Activated CD8-positive, alpha-beta memory T cell treated with anti-CD3 and anti-CD28 coated beads, Interleukin-2, amount 10 ng/mL, durations not matched to agents 7 days and 5 days (primary cell): ENCODE data around the gene CPHXL2. TPM values are rescaled to one million over a fixed set of nuclear protein-coding genes. Genes with fewer than 3 reads are reported as not detected.

Experiments
- ATAC-seq: fragments of 150-1000 bp; cut with Tn5 transposase; one replicate; pipeline ENCODE4 v1.10.0; 2021; ENCODE audit warnings: moderate library complexity
- CTCF ChIA-PET: fragments of 350-600 bp; sonication (Branson Sonifier 250); formaldehyde crosslinking; loops from one replicate; lab custom pipeline; 2021; ENCODE audit warnings: antibody characterized with exemption; lab: Charles Lee
- DNase-seq: peaks from one replicate; pipeline ENCODE4 v3.0.0-alpha.2; 2020
- H3K27ac Mint-ChIP-seq: one replicate; pipeline ENCODE4 v1.8.0; 2021; ENCODE audit warnings: mild to moderate bottlenecking, mixed read lengths
- H3K27me3 Mint-ChIP-seq: one replicate; pipeline ENCODE4 v1.8.0; 2021; ENCODE audit warnings: mixed read lengths
- H3K36me3 Mint-ChIP-seq: one replicate; pipeline ENCODE4 v1.8.0; 2021; ENCODE audit warnings: mild to moderate bottlenecking, mixed read lengths
- H3K4me1 Mint-ChIP-seq: one replicate; pipeline ENCODE4 v1.8.0; 2021; ENCODE audit warnings: mixed read lengths
- H3K4me3 Mint-ChIP-seq: one replicate; pipeline ENCODE4 v1.8.0; 2021; ENCODE audit warnings: mild to moderate bottlenecking, moderate library complexity, mixed read lengths
- H3K9me3 Mint-ChIP-seq: one replicate; pipeline ENCODE4 v1.8.0; 2022; ENCODE audit warnings: low read depth, mixed read lengths
- total RNA-seq, 2 experiments: library from RNA; stranded (reverse); gene quantifications; one replicate each; pipeline ENCODE4 v1.2.3, GENCODE V29; 2021

Gene CPHXL2
- not detected for total RNA-seq

DNA sequence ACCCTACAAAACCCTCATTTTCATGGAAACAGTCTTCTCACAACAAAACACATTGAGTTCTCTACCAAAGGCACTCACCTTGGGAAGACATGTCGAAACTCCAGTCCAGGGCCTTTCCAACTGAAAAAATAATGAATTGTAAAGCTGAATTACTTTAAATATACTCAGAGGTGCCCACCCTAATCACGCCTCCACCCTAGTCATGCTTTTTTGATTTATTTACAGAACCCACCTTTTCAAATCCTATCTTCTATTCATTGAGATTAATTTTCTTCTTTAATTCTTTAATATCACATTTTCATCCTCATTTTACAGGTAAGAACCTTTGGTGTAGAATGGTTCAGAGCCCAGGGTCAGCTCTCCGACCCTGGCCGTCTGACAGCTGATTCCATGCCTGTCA is at the start of gene CPHXL2:
Gene CPHXL2 (minus strand): TSS at position 101 of the 400 bp plus-strand sequence. CDS start 10 bp downstream, at position 91.
- Mint-ChIP-seq H3K4me3 (no peak within 1 kb of the TSS), H3K9me3 (no peaks in the 10 kb centered on the region), H3K4me1 (no peaks in the 10 kb centered on the region), H3K36me3 (no peaks in the 10 kb centered on the region), H3K27ac (no peak within 1 kb of the TSS), H3K27me3 (no peaks in the 10 kb centered on the region)
- DNase-seq (no peak), ATAC-seq (no peak)
- CTCF ChIA-PET: no interaction called here

DNA sequence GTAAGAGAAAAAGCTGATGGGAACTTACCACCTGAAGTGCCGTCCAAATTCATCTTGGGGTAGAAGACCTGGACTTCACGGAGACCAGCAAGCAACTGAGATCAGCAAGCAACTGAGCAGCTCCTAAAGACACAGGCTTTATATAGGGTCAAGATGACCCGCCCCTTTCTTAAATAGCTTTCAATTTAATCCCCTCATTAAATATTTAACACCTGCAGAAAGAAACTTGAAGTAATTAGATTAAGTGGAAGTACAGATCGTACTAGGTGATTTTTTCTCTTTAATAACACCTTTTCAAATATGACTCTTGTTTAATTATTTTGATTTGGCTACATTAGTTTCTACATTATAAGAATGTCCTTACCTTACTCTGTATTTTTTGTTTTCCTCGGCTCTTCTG is 49.6 kb upstream of the CPHXL2 start, which contains the start of gene CPHXL:
Gene CPHXL (minus strand): TSS at position 101 of the 400 bp plus-strand sequence. CDS start 48 bp downstream, at position 53.
- no peaks in the 10 kb centered on the region for H3K4me1 Mint-ChIP-seq
- no peak within 1 kb of the TSS for H3K27ac Mint-ChIP-seq
- ATAC-seq (no peak), DNase-seq (no peak)
- H3K4me3 Mint-ChIP-seq: no peak within 1 kb of the TSS
- H3K36me3 Mint-ChIP-seq: no peaks in the 10 kb centered on the region
- no peaks in the 10 kb centered on the region for H3K9me3 Mint-ChIP-seq
- CTCF ChIA-PET: no interaction called here
- no peaks in the 10 kb centered on the region for H3K27me3 Mint-ChIP-seq

DNA sequence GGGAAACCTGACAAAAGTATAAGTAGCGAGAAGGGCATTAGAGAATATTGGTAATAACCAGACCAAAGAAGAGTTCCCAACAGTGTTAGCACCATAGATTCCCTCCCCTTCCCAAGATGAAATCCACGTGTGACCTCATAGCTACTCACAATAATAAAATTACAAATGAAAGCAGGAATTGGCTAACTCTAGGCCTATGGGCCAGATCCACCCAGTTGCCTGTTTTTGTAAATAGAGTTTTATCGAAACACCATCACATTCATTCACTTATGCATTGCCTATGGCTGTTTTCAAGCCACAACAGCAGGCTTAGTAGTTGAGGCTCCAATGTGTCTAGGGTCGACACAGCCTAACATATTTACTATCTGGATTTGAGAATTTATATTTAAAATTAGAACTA is 41.6 kb upstream of the CPHXL2 start:
- DNase-seq (no peak), ATAC-seq (no peak)
- Mint-ChIP-seq H3K9me3 (no peaks in the 10 kb centered on the region), H3K4me1 (no peaks in the 10 kb centered on the region), H3K27me3 (no peaks in the 10 kb centered on the region), H3K27ac (no peak overlapping the region), H3K36me3 (no peaks in the 10 kb centered on the region), H3K4me3 (no peak overlapping the region)
- CTCF ChIA-PET: no interaction called here

DNA sequence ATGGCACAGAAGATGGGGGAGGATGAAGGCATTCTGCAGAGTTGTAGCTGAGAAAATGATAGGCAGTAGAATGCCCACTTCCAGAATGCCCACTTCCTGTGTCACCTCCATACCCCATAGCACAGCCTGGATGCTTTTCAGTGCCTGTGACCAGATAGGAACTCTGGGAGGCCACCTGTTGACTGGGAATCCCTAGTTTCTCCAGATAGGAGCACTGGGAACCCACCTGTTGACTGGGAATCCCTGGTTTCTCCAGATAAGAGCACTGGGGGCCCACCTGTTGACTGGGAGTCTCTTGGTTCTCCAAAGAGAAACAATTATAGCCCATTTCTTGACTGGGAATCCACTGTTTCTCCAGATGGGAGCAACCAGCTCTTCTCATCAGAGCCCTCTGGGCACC is 37.9 kb upstream of the CPHXL2 start:
- ATAC-seq (no peak), DNase-seq (no peak)
- CTCF ChIA-PET: no interaction called here
- H3K4me1 Mint-ChIP-seq: no peaks in the 10 kb centered on the region
- no peaks in the 10 kb centered on the region for H3K36me3 Mint-ChIP-seq
- no peak overlapping the region for H3K4me3 Mint-ChIP-seq
- no peak overlapping the region for H3K27ac Mint-ChIP-seq
- no peaks in the 10 kb centered on the region for H3K27me3 Mint-ChIP-seq
- H3K9me3 Mint-ChIP-seq: peaks cover 8% of the 10 kb centered on the region

DNA sequence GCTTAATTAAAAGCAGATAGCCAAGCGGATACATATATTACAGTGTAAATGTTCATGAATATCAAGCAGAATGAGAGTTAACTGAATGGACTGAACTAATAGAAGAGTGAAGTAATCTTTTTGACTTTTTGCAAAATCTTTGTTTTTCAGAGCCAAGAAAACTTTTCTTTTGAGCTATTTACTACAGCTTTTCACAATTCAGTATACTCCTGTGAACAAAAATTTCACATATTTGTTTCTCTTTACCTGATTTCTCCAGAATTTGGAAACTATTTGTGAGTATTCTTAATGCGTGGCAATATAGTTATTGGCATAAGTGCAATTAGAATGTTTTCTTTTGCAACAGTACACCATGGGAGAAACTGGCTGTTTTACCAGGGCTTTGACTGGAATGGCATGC is 33.5 kb upstream of the CPHXL2 start:
- peaks cover 9% of the 10 kb centered on the region for H3K9me3 Mint-ChIP-seq
- CTCF ChIA-PET: no interaction called here
- ATAC-seq: no peak
- peaks cover 5% of the 10 kb centered on the region for H3K27me3 Mint-ChIP-seq
- DNase-seq: no peak
- no peak overlapping the region for H3K4me3 Mint-ChIP-seq
- no peak overlapping the region for H3K27ac Mint-ChIP-seq
- H3K4me1 Mint-ChIP-seq: no peaks in the 10 kb centered on the region
- H3K36me3 Mint-ChIP-seq: no peaks in the 10 kb centered on the region

- ATAC-seq: no peak
- no peaks in the 10 kb centered on the region for H3K9me3 Mint-ChIP-seq
- peaks cover 5% of the 10 kb centered on the region for H3K27me3 Mint-ChIP-seq
- CTCF ChIA-PET: no interaction called here
- no peaks in the 10 kb centered on the region for H3K4me1 Mint-ChIP-seq
- no peak overlapping the region for H3K4me3 Mint-ChIP-seq
- H3K36me3 Mint-ChIP-seq: no peaks in the 10 kb centered on the region
- DNase-seq: no peak
- H3K27ac Mint-ChIP-seq: no peak overlapping the region
Observed at GRCh38 chr16:75703306-75703705, 26.5 kb upstream of the CPHXL2 start.

DNA sequence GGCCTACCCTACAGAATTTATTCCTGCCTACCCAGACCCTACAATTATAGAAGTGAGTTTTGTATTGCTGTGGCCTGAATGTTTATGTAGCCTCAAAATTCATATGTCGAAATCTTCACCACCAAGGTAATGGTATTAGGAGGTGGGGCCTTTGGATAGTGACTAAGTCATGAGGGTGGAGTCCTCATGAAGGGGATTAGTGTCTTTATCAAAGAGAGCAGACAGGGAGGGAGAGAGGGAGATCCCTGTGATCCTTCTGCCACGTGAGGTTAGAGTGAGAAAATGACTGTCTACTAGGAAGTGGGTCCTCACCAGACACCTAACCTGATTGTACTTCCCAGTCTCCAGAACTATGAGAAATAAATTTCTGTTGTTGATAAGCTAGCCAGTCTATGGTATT is 25.4 kb upstream of the CPHXL2 start:
- Mint-ChIP-seq H3K27ac (no peak overlapping the region), H3K36me3 (no peaks in the 10 kb centered on the region), H3K4me3 (no peak overlapping the region), H3K27me3 (peaks cover 5% of the 10 kb centered on the region), H3K4me1 (no peaks in the 10 kb centered on the region), H3K9me3 (no peaks in the 10 kb centered on the region)
- CTCF ChIA-PET: no interaction called here
- ATAC-seq (no peak), DNase-seq (no peak)

- no peak for ATAC-seq
- H3K4me1 Mint-ChIP-seq: no peaks in the 10 kb centered on the region
- CTCF ChIA-PET: no interaction called here
- DNase-seq: no peak
- H3K27ac Mint-ChIP-seq: no peak within 1 kb of the TSS
- H3K9me3 Mint-ChIP-seq: no peaks in the 10 kb centered on the region
- H3K27me3 Mint-ChIP-seq: peaks cover 5% of the 10 kb centered on the region
- H3K4me3 Mint-ChIP-seq: no peak within 1 kb of the TSS
- H3K36me3 Mint-ChIP-seq: no peaks in the 10 kb centered on the region
Observed at GRCh38 chr16:75701361-75701760, 24.6 kb upstream of the CPHXL2 start, which contains the start of gene DUXB. DUXB (minus strand) TSS chr16:75701461; CDS start chr16:75701418, 43 bp downstream.

DNA sequence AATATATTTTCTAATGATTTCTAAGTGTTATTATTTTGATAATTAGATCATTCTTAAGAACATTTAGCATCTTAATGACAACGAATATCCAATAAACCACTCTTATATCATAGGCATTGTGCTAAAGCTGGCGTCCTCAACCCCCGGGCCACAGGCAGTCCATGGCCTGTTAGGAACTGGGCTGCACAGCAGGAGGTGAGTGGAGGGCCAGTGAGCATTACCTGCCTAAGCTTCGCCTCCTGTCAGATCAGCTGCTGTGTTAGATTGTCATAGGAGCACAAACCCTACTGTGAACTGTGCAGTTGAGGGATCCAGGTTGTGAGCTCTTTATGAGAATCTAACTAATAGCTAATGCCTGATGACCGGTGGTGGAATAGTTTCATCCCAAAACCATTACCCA is 20.8 kb upstream of the CPHXL2 start:
- H3K27me3 Mint-ChIP-seq: no peaks in the 10 kb centered on the region
- ATAC-seq (no peak), DNase-seq (no peak)
- H3K9me3 Mint-ChIP-seq: no peaks in the 10 kb centered on the region
- no peak overlapping the region for H3K27ac Mint-ChIP-seq
- CTCF ChIA-PET: no interaction called here
- H3K4me3 Mint-ChIP-seq: no peak overlapping the region
- H3K4me1 Mint-ChIP-seq: no peaks in the 10 kb centered on the region
- no peaks in the 10 kb centered on the region for H3K36me3 Mint-ChIP-seq

- ATAC-seq (no peak), DNase-seq (no peak)
- Mint-ChIP-seq H3K27me3 (no peaks in the 10 kb centered on the region), H3K9me3 (no peaks in the 10 kb centered on the region), H3K4me1 (no peaks in the 10 kb centered on the region), H3K36me3 (no peaks in the 10 kb centered on the region), H3K4me3 (no peak overlapping the region), H3K27ac (no peak overlapping the region)
- CTCF ChIA-PET: no interaction called here
Observed at GRCh38 chr16:75695708-75696107, 18.9 kb upstream of the CPHXL2 start.

DNA sequence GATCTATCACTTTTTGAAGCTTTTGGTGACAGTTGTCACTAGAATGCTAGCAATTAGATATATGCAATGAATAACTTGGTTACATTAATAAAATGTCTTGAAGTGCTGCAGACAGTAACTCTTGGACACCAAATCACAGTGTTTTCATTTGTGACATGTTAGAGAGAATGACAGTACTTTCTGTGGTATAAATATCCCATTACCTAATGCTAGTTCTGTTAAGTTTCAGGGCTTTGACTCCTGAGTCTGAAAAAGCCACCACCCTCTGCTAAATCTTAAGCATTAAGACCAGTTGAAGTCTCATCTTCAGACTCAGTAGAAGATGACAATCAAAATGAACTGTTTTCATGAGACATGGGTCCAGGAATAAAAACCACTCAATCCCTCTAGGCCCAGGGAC is 10.6 kb upstream of the CPHXL2 start:
- H3K36me3 Mint-ChIP-seq: peaks cover 3% of the 10 kb centered on the region
- no peaks in the 10 kb centered on the region for H3K27me3 Mint-ChIP-seq
- CTCF ChIA-PET: no interaction called here
- ATAC-seq (no peak), DNase-seq (no peak)
- H3K9me3 Mint-ChIP-seq: peaks cover 6% of the 10 kb centered on the region
- no peak overlapping the region for H3K4me3 Mint-ChIP-seq
- peaks cover 3% of the 10 kb centered on the region for H3K4me1 Mint-ChIP-seq
- H3K27ac Mint-ChIP-seq: no peak overlapping the region

DNA sequence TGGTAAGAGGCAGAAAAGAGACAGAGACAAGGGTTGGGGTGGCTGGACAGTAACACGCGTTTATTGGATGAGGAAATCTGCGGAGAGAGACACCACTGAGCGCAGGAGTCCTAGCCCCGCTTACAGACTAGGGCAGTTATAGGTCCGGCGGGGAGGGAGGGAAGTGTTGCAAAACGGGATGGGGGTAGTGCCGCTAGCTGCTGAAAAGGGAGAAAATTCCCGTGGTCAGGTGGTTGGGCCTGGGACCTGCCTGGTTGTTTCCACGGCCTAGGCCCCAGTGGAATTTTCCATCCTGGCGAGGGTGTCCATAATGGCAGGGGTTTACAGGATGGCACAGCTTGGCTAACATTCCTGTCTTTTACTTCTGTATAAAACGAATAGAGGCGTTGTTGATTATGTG is 5.5 kb upstream of the CPHXL2 start:
- Mint-ChIP-seq H3K36me3 (peaks cover 3% of the 10 kb centered on the region), H3K9me3 (peaks cover 4% of the 10 kb centered on the region), H3K4me3 (no peak overlapping the region), H3K4me1 (no peaks in the 10 kb centered on the region), H3K27ac (no peak overlapping the region), H3K27me3 (no peaks in the 10 kb centered on the region)
- ATAC-seq: no peak
- CTCF ChIA-PET: no interaction called here
- no peak for DNase-seq

DNA sequence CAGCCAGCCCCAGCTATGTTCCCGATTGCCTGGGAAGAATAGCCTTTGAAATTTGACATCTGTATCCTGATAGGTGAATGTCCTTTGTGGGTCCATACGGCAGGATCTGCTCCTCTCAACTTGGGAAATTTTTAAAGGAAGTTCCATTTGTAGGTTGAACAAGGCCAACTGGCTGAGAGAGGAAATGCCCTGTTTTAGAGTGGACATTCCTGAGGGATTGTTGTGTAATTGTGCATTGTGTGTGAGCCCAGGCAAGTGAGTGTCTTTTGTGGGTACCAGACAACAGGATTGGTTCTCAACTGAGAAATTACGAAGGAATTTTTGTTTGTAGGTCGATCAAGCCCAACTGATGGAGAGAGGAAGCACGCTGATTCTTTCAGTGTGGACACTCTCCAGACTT is 2.6 kb upstream of the CPHXL2 start:
- Mint-ChIP-seq H3K36me3 (peaks cover under 1% of the 10 kb centered on the region), H3K9me3 (peaks cover 1% of the 10 kb centered on the region), H3K27me3 (no peaks in the 10 kb centered on the region), H3K27ac (no peak overlapping the region), H3K4me3 (no peak overlapping the region), H3K4me1 (no peaks in the 10 kb centered on the region)
- no peak for DNase-seq
- CTCF ChIA-PET: no interaction called here
- ATAC-seq: no peak

GRCh38 chr16:75667503-75667902 is 9.3 kb downstream of the CPHXL2 start:
- Mint-ChIP-seq H3K27ac (no peak overlapping the region), H3K27me3 (no peaks in the 10 kb centered on the region), H3K9me3 (no peaks in the 10 kb centered on the region), H3K4me1 (no peaks in the 10 kb centered on the region), H3K4me3 (no peak overlapping the region), H3K36me3 (peaks cover 7% of the 10 kb centered on the region)
- no peak for ATAC-seq
- CTCF ChIA-PET: no interaction called here
- DNase-seq: no peak

DNA sequence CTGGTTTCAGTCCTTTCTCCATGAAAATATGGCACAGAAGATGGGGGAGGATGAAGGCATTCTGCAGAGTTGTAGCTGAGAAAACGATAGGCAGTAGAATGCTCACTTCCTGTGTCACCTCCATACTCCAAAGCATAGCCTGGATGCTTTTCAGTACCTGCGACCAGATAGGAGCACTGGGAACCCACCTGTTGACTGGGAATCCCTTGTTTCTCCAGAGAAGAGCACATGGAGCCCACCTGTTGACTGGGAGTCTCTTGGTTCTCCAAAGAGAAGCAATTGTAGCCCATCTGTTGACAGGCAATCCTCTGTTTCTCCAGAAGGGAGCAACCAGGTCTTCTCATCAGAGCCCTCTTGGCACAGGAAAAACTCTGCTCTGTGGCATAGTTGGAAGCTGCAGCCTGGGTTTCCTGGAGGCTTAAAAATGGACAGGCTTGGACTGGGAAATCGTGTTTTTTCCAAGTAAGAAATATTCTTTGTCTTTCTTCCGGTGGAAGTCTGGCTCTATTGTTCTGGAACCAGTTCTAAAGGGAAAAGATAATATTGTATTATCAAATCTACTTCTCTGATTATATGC is 16.0 kb downstream of the CPHXL2 start:
- no peak overlapping the region for H3K4me3 Mint-ChIP-seq
- H3K27ac Mint-ChIP-seq: no peak overlapping the region
- no peaks in the 10 kb centered on the region for H3K9me3 Mint-ChIP-seq
- DNase-seq (no peak), ATAC-seq (no peak)
- no peaks in the 10 kb centered on the region for H3K27me3 Mint-ChIP-seq
- CTCF ChIA-PET: no interaction called here
- H3K36me3 Mint-ChIP-seq: peaks cover 38% of the 10 kb centered on the region
- peaks cover 2% of the 10 kb centered on the region for H3K4me1 Mint-ChIP-seq
